Upper lobe of left lung (tissue), 6 donors: ENCODE data around the gene RNF182. TPM values are rescaled to one million over a fixed set of nuclear protein-coding genes. Genes with fewer than 3 reads are reported as not detected.

Source experiments
- ATAC-seq, 2 donors: fragments of 200-7000 bp; cut with Tn5 transposase; one replicate each; pipeline ENCODE4 v1.9.1; 2022; ENCODE audit warnings: mild to moderate bottlenecking in 2 of 2, moderate library complexity in 2 of 2; ENCODE audit not compliant: low FRiP score in 2 of 2
- DNase-seq, 2 donors: peaks; one replicate each; pipeline ENCODE4 v3.0.0-alpha.2; 2019 to 2020
- H3K27ac ChIP-seq, 4 donors: fragments of 200-600 bp; sonication (generic); one replicate each; pipeline ENCODE4 v1.5.1; 2016 to 2019
- H3K27me3 ChIP-seq, 4 donors: fragments of 200-600 bp; sonication (generic); one replicate each; pipeline ENCODE4 v1.5.1; 2017 to 2019
- H3K36me3 ChIP-seq, 4 donors: fragments of 200-600 bp; sonication (generic); one replicate each; pipeline ENCODE4 v1.5.1; 2016 to 2019
- H3K4me1 ChIP-seq, 4 donors: fragments of 200-600 bp; sonication (generic); one replicate each; pipeline ENCODE4 v1.5.1; 2018 to 2019
- H3K4me3 ChIP-seq, 4 donors: fragments of 200-600 bp; sonication (generic); one replicate each; pipeline ENCODE4 v1.5.1; 2017 to 2019; ENCODE audit warnings: mild to moderate bottlenecking in 2 of 4, moderate library complexity in 1 of 4
- H3K9me3 ChIP-seq, 4 donors: fragments of 200-600 bp; sonication (generic); one replicate each; pipeline ENCODE4 v1.5.1; 2018 to 2019
- EP300 ChIP-seq, 4 donors: sonication (generic); formaldehyde crosslinking; IDR thresholded peaks; one replicate each; pipeline ENCODE4 v1.5.1; 2017; ENCODE audit warnings: antibody characterized with exemption in 4 of 4, control low read depth in 2 of 4
- POLR2A ChIP-seq, 4 donors: fragments of 450-650 bp; IDR thresholded peaks; one replicate each; pipeline ENCODE4 v1.5.1; 2016 to 2017; ENCODE audit warnings: antibody characterized with exemption in 4 of 4, mild to moderate bottlenecking in 2 of 4
- POLR2AphosphoS5 ChIP-seq, 2 donors: sonication (generic); formaldehyde crosslinking; IDR thresholded peaks; one replicate each; pipeline ENCODE4 v1.5.1; 2017; ENCODE audit warnings: antibody characterized with exemption in 2 of 2
- WGBS, 2 donors: methylation state at CpG; one replicate each; pipeline ENCODE4 v1.1.5; 2017 to 2018; 5-methylcytosine and 5-hydroxymethylcytosine counted together
- total RNA-seq, 6 donors: library from RNA; depleted of rRNA in 4 of 6; stranded (reverse); fragments of >200 nt in 4 of 6; gene quantifications; one replicate each; pipeline versions ENCODE4 v1.1.0 to v1.2.1, GENCODE V29; 2016 to 2021
- TF ChIP-seq, protein P1 (sequence below), 6 experiments: fragments of 450-650 bp in 4 of 6; fragments of 200-600 bp in 2 of 6; sonication (generic) in 2 of 6; IDR thresholded peaks; one replicate each; pipeline ENCODE4 v1.5.1; 2016 to 2019; ENCODE audit warnings: antibody characterized with exemption in 6 of 6
- donor health status: DM: no; HTN: no; CAD: no; lungs with moderate emphysema.
- donor health status: DM: no; HTN: yes; CAD: no; lungs with severe emphysema.

The RNF182 gene
- total RNA-seq, 6 donors from 2014 or later = 1.4 to 4.3 (median 2.5) TPM

DNA sequence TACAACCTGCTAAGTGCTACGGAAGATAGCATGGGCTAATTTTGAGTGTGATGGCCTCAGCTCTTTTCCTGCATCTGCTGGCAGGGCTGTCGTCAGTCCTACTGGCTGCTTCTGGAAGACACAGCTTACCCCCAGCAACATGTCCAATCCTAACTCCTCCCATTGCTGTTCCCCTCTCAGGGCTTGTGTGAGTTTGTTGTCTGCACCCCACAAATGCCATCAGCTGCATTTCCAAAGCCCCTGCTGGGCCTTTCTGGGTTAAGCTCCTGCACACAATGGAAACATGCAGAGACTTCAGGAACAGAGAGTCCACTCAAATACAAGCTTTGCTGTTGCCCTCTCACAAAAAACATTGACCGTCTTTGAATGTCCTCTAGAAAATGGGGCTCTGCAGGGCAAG is 84.7 kb downstream of the RNF182 start:
- Histone ChIP-seq H3K27ac (no peak overlapping the region), H3K4me3 (no peak overlapping the region), H3K27me3 (no peaks in the 10 kb centered on the region), H3K36me3 (no peaks in the 10 kb centered on the region), H3K9me3 (no peaks in the 10 kb centered on the region), H3K4me1 (no peaks in the 10 kb centered on the region)
- TF ChIP-seq, protein P1, sequence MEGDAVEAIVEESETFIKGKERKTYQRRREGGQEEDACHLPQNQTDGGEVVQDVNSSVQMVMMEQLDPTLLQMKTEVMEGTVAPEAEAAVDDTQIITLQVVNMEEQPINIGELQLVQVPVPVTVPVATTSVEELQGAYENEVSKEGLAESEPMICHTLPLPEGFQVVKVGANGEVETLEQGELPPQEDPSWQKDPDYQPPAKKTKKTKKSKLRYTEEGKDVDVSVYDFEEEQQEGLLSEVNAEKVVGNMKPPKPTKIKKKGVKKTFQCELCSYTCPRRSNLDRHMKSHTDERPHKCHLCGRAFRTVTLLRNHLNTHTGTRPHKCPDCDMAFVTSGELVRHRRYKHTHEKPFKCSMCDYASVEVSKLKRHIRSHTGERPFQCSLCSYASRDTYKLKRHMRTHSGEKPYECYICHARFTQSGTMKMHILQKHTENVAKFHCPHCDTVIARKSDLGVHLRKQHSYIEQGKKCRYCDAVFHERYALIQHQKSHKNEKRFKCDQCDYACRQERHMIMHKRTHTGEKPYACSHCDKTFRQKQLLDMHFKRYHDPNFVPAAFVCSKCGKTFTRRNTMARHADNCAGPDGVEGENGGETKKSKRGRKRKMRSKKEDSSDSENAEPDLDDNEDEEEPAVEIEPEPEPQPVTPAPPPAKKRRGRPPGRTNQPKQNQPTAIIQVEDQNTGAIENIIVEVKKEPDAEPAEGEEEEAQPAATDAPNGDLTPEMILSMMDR (IDR thresholded peaks at IDR 0.05) = no peak
- TF ChIP-seq EP300 (IDR thresholded peaks at IDR 0.05) (no peak), POLR2AphosphoS5 (IDR thresholded peaks at IDR 0.05) (no peak), POLR2A (IDR thresholded peaks at IDR 0.05) (no peak)
- ATAC-seq (no peak), DNase-seq (no peak)
- WGBS, 2 donors = 79 to 95% methylated on average over 3 of the region's 3 CpGs

DNA sequence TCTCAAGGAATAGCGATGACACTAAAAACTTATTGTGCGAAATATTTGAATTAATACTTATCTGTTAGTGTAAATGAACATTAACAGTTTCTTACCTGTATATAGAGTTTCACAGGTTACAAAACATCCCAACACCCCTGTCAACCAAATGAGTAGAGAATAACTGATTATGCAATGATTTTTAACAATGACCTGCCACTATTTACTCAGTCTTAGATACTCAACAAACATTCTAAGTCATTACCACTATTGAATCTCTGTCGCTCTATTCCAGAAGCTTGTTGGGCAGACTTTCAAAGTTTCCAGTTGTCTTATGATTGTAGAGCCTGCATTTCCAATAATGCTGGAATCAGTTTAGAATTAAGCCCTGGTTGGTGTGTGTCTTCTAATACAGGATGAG is 85.5 kb downstream of the RNF182 start:
- TF ChIP-seq EP300 (IDR thresholded peaks at IDR 0.05) (no peak), POLR2A (IDR thresholded peaks at IDR 0.05) (no peak), POLR2AphosphoS5 (IDR thresholded peaks at IDR 0.05) (no peak)
- TF ChIP-seq, protein P1 (IDR thresholded peaks at IDR 0.05) = no peak
- Histone ChIP-seq H3K27me3 (no peaks in the 10 kb centered on the region), H3K4me3 (no peak overlapping the region), H3K27ac (no peak overlapping the region), H3K4me1 (no peaks in the 10 kb centered on the region), H3K36me3 (no peaks in the 10 kb centered on the region), H3K9me3 (no peaks in the 10 kb centered on the region)
- DNase-seq (no peak), ATAC-seq (no peak)
- 53 to 89% methylated on average over 3 of the region's 3 CpGs for WGBS, 2 donors

DNA sequence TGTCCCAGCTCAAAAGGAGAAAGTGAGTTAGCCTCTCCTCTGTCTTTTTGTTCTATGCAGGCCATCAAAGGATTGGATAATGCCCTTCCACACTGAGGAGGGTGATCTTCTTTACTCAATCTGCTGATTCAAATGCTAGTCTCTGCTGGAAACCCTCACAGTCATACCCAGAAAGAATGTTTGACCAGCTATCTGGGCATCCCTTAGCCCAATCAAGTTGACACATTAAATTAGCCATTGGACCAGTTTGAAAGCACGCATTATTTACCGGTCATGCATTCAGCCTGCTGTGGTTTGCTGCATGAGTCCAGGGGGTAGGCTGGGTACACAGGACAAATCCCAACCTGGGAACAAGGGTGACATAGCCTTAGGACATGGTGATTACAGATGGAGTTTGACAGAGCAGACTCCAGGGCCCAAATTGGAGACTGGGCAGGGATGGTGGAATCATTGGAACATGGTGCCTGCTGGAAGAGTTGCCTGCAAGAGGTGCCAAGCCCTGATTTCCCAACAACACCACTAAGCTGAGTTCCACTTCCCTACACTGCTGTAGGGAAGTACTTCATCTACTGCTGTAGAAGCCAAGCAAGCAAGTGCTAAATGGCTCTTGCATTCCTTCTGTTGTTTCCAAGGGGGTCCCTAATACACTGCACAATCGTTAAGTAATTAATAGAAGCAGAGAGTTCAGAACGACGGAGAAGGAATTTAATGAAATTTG is 87.7 kb downstream of the RNF182 start:
- DNase-seq = no peak
- Histone ChIP-seq H3K36me3 (no peaks in the 10 kb centered on the region), H3K27ac (no peak overlapping the region), H3K9me3 (no peaks in the 10 kb centered on the region), H3K4me3 (no peak overlapping the region), H3K4me1 (no peaks in the 10 kb centered on the region), H3K27me3 (no peaks in the 10 kb centered on the region)
- WGBS, 2 donors = 92 to 97% methylated on average over 5 of the region's 5 CpGs
- peak in 1 of 2 donors; percentile 38 for ATAC-seq
- TF ChIP-seq POLR2AphosphoS5 (IDR thresholded peaks at IDR 0.05) = no peak
- TF ChIP-seq EP300 (IDR thresholded peaks at IDR 0.05) = no peak
- TF ChIP-seq, protein P1 (IDR thresholded peaks at IDR 0.05) = no peak
- TF ChIP-seq POLR2A (IDR thresholded peaks at IDR 0.05) = no peak

DNA sequence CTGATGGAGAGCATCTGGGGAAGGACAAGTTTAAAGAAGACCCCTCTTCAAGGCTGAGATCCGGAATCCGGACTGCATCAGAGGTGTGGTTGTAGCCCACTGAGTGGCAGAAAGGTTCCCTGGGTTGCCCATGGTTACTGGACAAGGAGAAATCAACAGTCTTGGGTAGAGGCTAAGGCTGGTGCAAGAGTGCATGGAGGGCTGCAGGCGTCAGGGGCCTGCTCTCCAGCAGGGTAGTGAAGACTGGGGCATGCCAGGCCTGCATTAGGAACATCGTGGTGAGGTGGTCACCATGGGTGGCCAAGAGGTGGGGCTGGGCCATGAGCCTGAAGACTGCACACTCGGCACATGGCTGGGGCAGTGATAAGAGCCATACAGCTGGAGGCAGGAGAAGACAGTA is 91.2 kb downstream of the RNF182 start:
- WGBS, 2 donors = 84 to 95% methylated on average over 5 of the region's 5 CpGs
- DNase-seq = peak in 1 of 2 donors; percentile 33
- no peak overlapping the region for H3K27ac ChIP-seq

More for the DNA sequence above, 91.2 kb downstream of the RNF182 start:
- peak in 1 of 2 donors; percentile 20 for ATAC-seq
- TF ChIP-seq EP300 (IDR thresholded peaks at IDR 0.05) = no peak
- no peak for TF ChIP-seq POLR2A (IDR thresholded peaks at IDR 0.05)
- no peak for TF ChIP-seq POLR2AphosphoS5 (IDR thresholded peaks at IDR 0.05)
- TF ChIP-seq, protein P1 (IDR thresholded peaks at IDR 0.05) = no peak
- Histone ChIP-seq H3K36me3 (no peaks in the 10 kb centered on the region), H3K9me3 (no peaks in the 10 kb centered on the region), H3K27me3 (no peaks in the 10 kb centered on the region), H3K4me3 (no peak overlapping the region), H3K4me1 (peaks cover 0 to 3% (median 0%) of the 10 kb centered on the region in 4 donors)
